ENCODE measurements around the gene PIK3C2G.

The PIK3C2G gene

GRCh38 chr12:18306311-18306710, 45.0 kb downstream of the PIK3C2G start:
- TF ChIP-seq, protein P1, sequence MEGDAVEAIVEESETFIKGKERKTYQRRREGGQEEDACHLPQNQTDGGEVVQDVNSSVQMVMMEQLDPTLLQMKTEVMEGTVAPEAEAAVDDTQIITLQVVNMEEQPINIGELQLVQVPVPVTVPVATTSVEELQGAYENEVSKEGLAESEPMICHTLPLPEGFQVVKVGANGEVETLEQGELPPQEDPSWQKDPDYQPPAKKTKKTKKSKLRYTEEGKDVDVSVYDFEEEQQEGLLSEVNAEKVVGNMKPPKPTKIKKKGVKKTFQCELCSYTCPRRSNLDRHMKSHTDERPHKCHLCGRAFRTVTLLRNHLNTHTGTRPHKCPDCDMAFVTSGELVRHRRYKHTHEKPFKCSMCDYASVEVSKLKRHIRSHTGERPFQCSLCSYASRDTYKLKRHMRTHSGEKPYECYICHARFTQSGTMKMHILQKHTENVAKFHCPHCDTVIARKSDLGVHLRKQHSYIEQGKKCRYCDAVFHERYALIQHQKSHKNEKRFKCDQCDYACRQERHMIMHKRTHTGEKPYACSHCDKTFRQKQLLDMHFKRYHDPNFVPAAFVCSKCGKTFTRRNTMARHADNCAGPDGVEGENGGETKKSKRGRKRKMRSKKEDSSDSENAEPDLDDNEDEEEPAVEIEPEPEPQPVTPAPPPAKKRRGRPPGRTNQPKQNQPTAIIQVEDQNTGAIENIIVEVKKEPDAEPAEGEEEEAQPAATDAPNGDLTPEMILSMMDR (conservative IDR thresholded peaks at IDR 0.05; ENCODE audit: low read depth, low read length), result no peak
- Histone ChIP-seq H3K4me2 (no peak overlapping the region), H3K27me3 (ENCODE audit: insufficient read depth, low read depth) (no peaks in the 10 kb centered on the region), H3K36me3 (ENCODE audit: insufficient read depth) (no peaks in the 10 kb centered on the region), H3K27ac (no peak overlapping the region), H3K79me2 (ENCODE audit: insufficient read depth, low read depth) (no peaks in the 10 kb centered on the region), H3K4me1 (ENCODE audit: low read depth, poor library complexity, severe bottlenecking) (no peaks in the 10 kb centered on the region), H3K4me3 (IDR thresholded peaks at IDR 0.05; ENCODE audit: insufficient read depth, low read depth, low read length) (no peak overlapping the region), H3K9ac (no peak overlapping the region), H4K20me1 (ENCODE audit: insufficient read depth) (no peaks in the 10 kb centered on the region), H2AFZ (ENCODE audit: low read depth) (no peak overlapping the region)

DNA sequence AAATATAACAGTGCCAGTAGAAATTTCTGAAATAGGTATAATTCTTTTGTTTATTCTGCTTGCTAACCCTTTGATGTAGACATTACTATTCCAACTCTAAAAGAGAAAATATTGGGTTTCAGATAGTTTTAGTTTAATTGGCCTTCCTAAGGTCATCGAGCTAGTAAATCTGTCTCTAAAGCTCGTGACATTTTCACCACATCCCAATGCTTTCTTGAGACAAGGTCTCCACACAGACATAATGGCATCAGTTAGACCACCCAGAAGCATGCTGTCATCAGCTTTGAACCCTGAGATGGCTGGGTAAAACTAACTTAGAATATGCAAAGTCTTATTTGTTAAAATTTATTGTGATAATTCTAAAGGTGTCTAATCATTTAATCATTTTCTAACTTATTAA, 52.0 kb downstream of the PIK3C2G start:
- no peaks in the 10 kb centered on the region for H3K36me3 ChIP-seq (ENCODE audit: insufficient read depth)
- no peak overlapping the region for H3K27ac ChIP-seq
- no peak overlapping the region for H3K4me3 ChIP-seq (IDR thresholded peaks at IDR 0.05; ENCODE audit: insufficient read depth, low read depth, low read length)
- H4K20me1 ChIP-seq (ENCODE audit: insufficient read depth), result no peaks in the 10 kb centered on the region
- H3K4me2 ChIP-seq, result no peak overlapping the region
- TF ChIP-seq, protein P1 (conservative IDR thresholded peaks at IDR 0.05; ENCODE audit: low read depth, low read length), result no peak
- no peak overlapping the region for H3K9ac ChIP-seq
- H3K79me2 ChIP-seq (ENCODE audit: insufficient read depth, low read depth), result no peaks in the 10 kb centered on the region
- no peaks in the 10 kb centered on the region for H3K27me3 ChIP-seq (ENCODE audit: insufficient read depth, low read depth)
- H3K4me1 ChIP-seq (ENCODE audit: low read depth, poor library complexity, severe bottlenecking), result no peaks in the 10 kb centered on the region
- H2AFZ ChIP-seq (ENCODE audit: low read depth), result no peak overlapping the region

DNA sequence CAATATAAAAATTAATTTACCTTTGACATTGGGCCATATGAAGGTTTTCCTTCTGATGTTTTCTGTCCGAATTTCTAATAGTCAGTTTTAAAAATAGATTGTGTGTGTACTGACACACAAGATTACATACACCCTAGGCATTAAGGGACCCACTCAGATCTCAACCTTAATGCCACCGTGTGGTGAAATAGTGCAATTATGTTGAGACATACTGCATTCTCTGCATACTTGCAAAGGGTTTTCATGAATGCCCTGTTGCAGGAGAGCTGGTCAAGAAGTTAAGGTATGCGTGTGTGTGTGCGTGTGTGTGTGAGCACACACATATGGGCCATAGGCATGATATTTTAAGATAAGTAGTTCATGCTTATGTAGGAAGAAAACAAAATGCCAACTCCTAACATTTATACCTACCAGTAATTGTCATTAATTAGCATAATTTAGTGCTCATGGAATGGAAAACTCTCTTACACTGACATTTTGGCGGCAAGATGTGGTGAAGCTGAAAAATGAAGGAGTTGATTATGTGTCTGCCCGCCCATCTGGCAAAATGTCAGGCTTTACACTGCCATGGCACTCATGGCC, 58.8 kb downstream of the PIK3C2G start:
- Histone ChIP-seq H3K27me3 (ENCODE audit: insufficient read depth, low read depth) (no peaks in the 10 kb centered on the region), H4K20me1 (ENCODE audit: insufficient read depth) (no peaks in the 10 kb centered on the region), H3K9ac (no peak overlapping the region), H3K4me1 (ENCODE audit: low read depth, poor library complexity, severe bottlenecking) (no peaks in the 10 kb centered on the region), H3K4me2 (no peak overlapping the region), H3K27ac (no peak overlapping the region), H3K79me2 (ENCODE audit: insufficient read depth, low read depth) (no peaks in the 10 kb centered on the region), H2AFZ (ENCODE audit: low read depth) (no peak overlapping the region), H3K36me3 (ENCODE audit: insufficient read depth) (no peaks in the 10 kb centered on the region), H3K4me3 (IDR thresholded peaks at IDR 0.05; ENCODE audit: insufficient read depth, low read depth, low read length) (no peak overlapping the region)
- TF ChIP-seq, protein P1 (conservative IDR thresholded peaks at IDR 0.05; ENCODE audit: low read depth, low read length), result peak; percentile 55

- H3K4me1 ChIP-seq (ENCODE audit: low read depth, poor library complexity, severe bottlenecking), result no peaks in the 10 kb centered on the region
- no peaks in the 10 kb centered on the region for H3K79me2 ChIP-seq (ENCODE audit: insufficient read depth, low read depth)
- H4K20me1 ChIP-seq (ENCODE audit: insufficient read depth), result no peaks in the 10 kb centered on the region
- H3K27me3 ChIP-seq (ENCODE audit: insufficient read depth, low read depth), result no peaks in the 10 kb centered on the region
- no peaks in the 10 kb centered on the region for H3K36me3 ChIP-seq (ENCODE audit: insufficient read depth)
- H3K4me3 ChIP-seq (IDR thresholded peaks at IDR 0.05; ENCODE audit: insufficient read depth, low read depth, low read length), result no peak overlapping the region
- no peak overlapping the region for H3K27ac ChIP-seq
- H3K4me2 ChIP-seq, result no peak overlapping the region
- TF ChIP-seq, protein P1 (conservative IDR thresholded peaks at IDR 0.05; ENCODE audit: low read depth, low read length), result no peak
- H2AFZ ChIP-seq (ENCODE audit: low read depth), result no peak overlapping the region
- no peak overlapping the region for H3K9ac ChIP-seq
These were observed 59.7 kb downstream of the PIK3C2G start for GRCh38 chr12:18320976-18321375.

Data from KMS-11 (cell line).